D341Med (cell line): ENCODE data around the gene SDHA.
A peak's percentile ranks its signal among the peaks of the same experiment; 100 is the strongest.
"Not testable (repeated sequence)": the region's sequence is repeated elsewhere in the genome, so short reads cannot be mapped to it uniquely, and the experiment has no call there.

Experiments used
- DNase-seq: peaks from one replicate; pipeline ENCODE4 v3.0.0; 2012; ENCODE audit warnings: low spot score

The SDHA gene

DNA sequence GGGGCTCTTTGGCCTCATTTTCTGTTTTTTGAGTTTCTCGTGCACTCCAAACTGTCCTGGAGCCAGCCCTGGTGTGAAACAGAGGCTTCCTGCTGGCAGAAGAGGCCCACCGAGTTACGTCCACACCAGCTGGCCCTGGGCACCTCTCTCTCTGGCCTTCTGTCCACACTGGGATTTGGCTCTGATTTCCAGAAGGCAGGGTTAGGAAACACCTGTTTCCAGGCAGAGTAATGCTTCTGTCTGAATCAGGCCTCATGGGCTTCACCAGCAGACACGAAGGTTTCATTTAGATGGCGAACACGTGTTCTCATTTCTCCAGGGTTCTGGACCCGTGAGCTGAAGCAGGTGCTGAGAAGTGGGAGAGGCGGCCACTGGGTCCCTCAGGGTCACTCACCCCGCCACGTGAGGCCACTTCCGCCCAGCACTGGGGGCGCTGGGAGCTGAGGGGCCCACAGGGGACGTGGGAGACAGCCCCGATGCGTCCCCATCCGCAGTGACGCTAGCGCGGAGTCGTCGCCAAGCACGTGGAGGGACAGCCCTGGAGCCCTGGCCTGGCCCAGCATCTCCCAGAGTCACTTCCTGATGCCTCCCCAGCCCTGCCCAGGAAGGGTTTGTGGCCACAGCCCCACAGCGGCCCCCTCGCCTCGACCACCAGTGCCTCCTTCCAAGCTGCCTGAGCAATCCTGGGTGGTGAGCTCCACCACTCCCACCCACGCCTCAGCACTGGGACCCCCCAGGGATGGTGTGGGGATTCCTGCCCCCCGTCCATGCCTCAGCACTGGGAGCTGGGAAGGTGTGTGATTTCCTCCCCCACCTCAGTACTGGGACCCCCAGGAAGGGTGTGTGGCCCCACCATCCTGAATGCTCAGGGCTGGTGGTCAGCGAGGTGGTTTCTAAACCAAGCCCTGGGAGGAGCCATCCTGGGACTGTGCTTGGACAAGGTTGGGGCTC is 31.8 kb upstream of the SDHA start:
- no peak for DNase-seq

DNA sequence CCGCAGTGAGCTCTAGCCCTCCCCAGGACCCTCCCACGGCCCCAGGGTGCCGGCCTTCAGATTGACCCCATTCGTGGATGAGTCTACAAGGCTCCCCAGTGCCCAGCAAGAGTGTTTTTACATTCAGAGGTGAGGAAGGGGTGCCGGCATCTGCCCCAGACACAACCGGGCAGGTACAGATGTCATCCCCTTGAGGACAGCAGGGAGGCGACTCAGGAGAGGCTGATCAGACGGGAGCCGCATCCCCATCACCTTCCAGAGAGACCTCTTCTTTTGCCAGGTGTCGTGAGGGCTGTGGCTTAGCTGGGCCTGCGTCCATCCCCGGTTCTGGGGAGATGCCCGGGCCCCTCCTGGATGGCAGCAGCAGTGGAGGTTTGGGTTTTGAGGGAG is 31.1 kb upstream of the SDHA start:
- DNase-seq = no peak

DNA sequence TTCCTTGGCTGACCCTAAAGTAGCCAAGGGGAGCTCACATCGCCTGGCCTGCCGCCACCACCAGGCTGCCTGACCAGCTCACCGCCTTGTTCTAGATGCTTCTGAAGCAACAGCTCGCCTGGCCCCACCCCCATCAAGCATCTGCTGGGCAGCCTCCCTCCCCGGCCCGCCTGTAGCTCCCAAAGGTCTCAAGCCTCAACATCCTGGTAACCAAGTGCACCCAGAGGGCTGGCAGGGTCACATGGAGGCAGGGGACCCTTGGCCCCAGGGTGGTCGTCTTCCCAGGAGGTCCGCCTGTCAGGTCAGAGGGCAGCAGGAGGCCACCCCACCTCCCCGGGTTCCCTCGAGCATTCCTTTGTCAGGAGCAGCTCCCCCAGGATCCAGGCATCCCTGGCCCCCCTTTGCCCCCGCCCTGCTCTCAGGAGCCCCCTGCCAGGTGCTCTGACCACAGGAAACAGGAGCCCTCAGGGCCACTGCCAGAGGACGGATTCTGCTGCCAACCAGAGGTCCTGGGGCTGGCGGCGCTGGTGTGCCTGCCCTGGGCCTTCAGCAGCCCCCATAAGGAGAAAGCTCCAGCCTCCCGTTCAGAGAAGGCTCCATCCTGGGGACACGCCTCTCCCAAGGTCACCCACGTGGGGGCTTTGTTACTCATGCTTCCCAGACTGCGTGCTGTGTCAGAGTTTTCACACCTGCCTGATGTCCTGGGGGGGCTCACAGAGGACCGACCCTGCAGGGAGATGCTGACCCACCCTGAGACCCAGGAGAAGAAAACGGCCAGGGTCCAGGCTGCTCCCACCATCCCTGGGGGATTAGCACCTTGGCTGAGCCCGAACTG is 30.3 kb upstream of the SDHA start:
- no peak for DNase-seq

DNA sequence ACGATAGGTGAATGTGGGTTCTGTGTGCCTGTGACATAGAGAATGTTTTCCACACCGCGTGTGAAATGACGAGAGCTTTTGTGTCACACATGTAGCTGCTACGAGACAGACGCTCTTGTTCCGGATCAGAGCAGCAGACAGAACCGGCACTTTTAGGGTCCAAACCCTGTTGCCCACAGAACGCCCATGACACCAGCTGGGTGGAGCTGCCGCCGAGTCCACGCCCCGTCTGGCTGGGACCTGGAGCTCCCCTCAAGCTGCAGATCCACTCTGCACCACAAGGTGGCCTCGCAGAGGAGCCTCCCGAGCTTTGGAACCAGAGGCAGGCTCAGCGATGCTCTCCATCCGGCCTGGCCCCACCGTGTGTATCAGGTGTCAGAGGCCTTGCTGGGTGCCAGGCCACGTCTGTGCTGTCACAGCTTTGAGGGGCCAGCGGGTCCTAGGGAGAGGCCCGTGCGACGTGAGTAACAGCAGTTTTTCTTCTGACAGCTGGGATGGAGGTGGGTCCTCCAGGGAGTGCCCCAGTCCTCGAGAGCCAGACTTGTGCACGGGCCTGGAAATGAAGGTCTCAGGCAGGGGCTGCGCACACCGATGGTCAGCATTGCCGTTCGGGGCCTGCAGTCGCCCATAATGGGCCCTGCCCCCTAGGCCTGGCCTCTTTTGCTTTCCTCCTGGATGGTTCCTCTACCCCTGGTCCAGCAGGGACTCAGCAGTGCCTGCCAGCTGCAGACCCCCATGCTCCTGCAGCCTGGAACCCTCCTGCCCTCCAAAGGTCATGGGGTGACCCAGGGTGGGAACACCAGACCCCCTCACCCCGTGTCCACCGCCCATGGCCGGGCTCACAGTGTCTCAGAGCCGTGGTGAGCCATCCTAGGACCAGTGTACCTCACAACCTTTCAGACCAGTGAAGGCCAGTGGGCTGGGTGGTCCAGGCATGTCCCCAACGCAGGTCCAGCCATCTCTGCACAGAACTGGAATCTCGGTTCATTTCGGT is 29.3 kb upstream of the SDHA start:
- DNase-seq = peak; percentile 93

DNA sequence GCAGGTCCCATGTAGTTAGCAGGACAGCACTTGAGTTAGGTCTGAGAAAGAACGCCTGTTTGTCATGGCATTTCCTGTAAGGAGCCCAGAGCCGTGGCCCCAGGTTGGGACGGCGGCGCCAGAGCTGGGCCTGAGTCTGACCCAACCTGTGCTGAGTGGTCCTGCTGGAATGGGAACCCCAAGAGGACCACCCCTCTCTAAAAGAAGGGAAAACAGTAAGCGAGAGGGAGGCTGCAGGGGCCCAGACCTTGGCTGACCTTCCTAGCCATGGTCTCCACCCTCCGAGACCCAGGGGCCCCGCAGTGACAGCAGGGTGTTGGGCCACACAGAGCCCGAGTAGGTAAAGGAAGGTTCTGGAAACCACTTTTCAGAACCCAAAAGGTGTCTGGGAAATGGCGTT is 28.6 kb upstream of the SDHA start:
- no peak for DNase-seq

DNA sequence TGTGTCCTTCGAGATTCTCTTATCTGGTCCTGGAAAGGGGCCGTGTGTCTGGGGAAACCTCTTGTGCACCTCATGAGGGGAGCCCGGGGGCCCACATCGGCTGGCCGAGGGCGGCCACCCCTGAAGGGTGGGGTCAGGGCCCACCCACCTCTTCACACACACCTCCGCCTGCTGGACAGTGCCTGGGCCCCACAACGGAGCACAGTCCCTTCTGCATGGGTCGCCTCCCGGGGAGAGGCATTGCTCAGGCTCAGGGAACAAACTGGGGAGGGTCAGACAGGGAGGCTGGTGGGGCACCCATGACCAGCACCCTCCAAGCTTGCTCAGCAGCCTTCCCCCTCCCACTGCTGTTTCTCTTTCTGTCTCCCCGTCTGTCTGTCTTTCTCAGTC is 28.1 kb upstream of the SDHA start:
- no peak for DNase-seq

DNA sequence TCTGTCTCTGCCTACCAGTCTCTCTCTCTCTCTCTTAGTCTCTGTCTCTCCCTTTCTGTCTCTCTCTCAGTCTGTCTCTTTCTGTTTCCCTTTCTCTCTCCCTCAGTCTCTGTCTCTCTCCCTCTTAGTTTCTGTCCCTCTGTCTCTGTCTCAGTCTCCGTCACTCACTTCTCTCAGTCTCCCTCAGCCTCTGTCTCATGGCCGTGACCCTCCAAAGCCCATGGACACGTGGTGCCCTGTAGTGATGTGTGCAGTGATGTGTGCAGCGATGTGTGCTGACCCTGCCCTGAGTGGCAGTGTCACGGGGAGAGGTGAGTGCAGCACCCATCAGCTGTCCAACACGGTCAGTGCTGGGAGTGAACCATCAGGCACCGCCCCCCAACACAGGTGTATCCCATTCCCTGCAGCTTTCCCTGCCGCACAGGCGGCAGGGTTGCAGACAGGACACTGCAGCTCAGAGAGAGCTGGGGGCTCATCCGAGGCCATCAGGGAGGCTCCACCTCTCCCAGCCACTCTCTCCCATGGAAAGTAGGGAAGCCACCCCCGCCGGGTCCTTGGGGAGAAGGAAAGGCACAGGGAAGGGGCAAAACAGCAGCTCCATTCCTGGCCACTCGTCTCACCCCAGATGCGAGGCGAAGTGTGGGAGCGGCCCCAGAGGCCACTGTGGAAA is 27.6 kb upstream of the SDHA start:
- DNase-seq = no peak

DNA sequence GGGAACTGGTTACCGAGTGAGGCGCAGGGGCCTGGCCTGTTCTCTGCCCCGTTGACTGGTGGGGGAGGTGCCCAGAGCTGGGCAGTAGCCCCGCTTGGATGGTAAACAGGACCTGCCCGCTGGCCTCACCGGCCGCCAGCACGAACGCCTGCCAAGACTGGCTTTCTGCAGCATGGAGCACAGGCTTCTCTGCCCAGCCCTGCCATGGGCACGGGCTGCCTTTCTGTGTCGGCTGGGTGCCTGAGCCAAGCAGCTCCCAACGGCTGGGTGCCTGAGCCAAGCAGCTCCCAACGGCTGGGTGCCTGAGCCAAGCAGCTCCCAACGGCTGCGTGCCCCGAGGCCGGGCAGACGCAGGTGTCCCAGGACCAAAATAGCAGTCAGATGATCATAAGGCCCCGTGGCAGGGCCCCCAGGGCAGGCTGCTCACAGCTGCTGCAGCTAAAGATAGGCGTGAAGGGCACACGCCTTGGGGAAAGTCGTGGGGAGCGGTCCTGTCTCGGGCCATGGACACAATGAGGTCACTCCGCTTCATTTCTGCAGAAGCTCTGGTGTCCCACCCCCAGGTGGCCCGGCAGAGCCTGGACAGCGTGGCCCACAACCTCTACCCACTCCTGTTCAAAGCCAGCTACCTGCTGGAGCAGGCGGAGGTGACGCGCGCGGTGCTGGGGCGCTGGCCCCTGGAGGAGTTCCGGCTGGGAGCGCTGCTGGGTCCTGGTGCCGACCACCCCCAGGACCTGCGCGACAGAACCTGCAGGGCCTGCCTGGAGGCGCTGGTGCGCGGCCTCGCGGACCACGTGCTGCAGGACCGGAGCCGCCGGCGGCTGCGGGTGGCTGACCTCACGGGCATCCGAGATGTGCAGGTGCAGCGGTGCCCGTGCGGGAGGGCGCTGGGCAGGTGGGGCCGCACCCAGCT is 26.8 kb upstream of the SDHA start, which contains the start of gene LRRC14B:
Gene LRRC14B (plus strand): TSS at position 460 of the 913 bp plus-strand sequence. CDS start 44 bp downstream, at position 504.
- DNase-seq = no peak

DNA sequence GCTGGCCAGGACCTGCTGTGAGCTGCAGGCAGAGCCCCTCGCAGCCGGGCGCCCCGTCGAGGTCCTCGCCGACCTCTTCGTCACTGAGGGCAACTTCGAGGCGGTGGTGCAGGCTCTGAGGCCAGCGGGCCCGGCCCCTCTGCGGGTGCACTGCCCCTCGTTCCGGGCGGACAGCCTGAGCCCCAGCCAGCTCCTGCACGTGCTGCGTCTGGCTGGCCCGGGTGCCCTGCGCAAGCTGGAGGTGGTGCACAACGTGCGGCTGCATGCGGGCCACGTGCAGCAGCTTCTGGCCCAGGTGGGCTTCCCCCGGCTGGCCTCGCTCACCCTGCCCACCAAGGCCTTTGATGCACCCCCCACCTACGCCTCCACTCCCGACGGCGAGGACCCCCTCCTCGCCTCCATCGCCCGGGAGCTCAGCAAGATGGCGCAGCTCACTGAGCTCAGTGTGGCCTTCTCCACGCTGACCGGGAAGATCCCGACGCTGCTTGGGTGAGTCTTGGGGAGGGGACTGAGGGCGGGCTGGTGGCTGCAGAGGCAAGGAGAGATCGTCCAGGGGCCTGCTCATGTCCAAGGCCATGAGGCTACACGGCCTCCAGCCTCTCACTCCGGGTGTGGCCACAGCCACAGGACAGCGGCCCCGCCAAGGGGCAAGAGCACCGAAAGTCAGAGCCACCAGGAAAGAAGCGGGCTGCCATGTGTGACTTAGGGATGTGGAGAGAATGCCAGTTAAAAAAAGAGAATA is 26.0 kb upstream of the SDHA start:
- no peak for DNase-seq

DNA sequence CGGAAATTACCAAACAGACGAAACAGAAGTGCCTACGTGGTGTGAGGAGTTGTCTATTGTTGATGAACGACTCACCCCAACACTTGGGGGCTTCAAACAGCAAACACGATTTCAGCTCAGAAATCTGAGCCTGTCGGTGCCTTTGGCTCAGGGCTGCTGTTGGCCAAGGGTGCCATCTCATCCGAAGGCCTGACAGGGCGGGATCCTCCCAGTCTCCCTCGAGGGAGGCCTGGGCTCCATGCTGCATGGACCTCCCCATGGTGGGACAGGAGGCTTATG is 25.5 kb upstream of the SDHA start:
- DNase-seq = no peak

DNA sequence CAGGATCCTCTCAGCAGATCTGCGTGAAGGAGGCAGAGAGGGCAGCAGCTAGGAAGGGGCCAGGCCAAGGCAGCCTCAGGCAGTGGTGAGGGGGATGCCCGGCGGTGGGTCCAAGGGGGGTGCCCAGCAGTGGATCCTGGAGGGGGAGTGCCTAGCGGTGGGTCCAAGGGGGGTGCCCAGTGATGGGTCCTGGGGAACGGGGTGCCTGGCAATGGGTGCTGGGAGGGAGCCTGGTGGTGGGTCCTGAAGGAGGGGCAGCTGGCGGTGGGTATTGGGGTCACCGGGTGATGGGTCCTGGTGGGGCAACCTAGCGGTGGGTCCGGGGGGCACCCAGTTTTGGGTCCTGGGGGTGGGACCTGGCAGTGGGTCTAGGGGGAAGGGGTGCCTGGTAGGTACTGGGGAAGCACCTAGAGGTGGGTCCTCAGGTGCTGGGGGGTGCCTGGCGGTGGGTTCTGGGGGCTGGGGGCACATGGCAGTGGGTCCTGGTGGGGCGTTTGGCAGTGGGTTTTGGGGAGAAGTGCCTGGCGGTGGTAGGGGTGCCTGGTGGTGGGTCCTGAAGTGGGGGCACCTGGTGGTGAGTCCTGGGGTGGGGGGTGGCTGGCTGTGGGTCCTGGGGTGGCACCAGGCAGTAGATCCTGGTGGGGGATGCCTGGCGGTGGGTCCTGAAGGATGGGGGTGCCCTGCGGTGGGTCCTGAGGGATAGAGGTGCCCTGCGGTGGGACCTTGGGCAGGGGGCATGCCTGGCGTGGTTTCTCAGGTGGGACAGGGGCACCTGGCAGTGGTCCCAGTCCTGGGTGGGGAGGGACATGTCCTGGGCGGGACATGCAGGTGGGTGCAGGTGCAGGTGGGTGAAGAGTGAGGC is 24.9 kb upstream of the SDHA start:
- DNase-seq = no peak

DNA sequence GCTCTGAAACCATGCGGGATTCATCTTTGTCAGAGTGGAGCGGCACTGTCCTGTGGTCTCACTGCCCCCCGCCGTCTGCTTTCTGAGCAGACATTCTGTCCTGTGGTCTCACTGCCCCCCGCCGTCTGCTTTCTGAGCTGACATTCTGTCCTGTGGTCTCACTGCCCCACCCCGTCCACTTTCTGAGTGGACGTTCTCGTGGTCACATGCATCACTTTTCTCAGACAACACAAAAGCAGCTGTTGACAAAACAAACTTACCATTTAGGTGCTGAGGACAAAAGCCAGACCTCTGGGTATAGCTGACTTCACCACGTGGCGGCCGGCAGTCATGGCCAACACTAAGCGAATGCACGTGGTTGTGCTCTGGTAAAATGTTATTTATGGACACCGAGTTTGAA is 24.0 kb upstream of the SDHA start:
- DNase-seq = no peak

DNA sequence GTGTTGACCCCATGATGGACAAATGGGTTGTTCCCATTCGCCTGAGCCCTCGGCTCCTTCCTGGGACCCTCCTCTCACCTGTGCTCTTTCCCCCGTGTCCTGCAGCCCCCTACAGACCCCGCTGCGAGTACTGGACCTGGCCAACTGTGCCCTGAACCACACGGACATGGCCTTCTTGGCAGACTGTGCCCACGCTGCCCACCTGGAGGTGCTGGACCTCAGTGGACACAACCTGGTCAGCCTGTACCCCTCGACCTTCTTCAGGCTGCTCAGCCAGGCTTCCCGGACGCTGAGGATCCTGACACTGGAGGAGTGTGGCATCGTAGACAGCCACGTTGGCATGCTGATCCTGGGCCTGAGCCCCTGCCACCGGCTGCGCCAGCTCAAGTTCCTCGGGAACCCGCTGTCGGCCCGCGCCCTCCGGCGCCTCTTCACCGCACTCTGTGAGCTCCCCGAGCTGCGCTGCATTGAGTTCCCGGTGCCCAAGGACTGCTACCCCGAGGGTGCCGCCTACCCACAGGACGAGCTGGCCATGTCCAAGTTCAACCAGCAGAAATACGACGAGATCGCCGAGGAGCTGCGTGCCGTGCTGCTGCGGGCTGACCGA is 23.4 kb upstream of the SDHA start:
- no peak for DNase-seq

DNA sequence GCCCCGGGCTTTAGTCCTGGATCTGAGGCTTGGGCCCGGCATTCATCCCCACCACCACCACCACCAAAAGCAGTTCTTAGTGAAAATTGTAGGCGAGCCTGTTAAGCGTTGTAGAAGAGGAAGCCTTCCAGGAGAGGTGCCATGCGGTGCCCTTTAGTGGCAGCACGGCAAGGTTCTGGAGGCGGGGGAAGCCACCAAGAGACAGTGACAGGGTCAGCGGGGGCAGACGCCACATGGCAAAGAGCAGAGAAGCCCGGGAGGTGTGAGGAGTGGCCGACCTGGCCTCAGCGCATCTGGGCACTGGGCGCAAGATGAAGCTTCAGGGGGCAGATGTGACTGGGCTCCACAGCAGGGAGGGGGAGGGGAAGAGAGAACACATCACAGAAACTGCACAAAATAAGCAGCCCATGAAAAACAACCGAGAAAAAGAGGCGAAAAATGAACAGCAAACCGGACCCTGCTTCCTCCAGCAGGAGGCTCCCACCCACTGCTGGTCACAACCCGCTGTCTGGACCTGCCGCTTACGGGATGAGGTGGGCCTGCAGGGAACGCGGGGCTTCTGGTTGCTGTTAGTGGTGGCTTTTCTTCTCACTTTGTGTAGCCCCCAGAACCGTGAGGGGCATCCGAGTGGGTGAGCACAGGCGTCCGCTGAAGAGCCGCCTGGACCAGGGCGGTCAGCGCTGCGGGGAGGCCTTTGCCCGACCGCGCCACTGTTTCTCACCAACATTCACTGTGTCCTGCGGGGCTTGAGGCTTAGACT is 22.5 kb upstream of the SDHA start:
- DNase-seq = no peak

DNA sequence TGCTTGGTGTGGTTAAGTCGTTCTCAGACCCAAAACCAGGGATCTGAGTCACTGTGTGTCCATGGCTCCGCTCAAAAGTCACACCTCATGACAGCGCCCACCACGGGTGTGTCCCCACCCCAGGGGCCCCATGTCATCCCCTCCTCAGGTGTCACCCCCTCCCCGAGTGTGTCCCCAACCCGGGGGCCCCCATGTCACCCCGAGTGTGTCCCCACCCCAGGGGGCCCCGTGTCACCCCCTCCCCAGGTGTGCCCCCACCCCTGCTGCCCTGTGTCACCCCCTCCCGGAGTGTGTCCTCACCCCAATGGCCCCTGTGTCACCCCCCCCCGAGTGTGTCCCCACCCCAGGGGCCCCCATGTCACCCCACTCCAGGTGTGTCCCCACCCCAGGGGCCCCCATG is 21.8 kb upstream of the SDHA start:
- no peak for DNase-seq

DNA sequence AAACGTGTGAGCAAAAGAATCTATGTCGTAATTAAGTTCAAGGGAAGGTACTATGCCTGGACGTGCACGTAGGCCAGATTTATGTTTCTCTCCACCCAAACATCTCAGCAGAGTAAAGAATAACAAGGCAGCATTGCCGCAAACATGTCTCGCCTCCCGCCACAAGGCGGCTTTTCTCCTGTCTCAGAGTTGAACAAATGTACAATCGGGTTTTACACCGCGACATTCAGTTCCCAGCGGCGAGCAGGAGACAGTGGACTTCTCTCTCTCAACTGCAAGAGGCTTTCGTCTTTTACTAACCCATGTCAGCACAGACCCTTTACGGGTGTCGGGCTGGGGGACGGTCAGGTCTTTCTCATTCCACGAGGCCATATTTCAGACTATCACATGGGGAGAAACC is 21.1 kb upstream of the SDHA start:
- not testable (repeated sequence) for DNase-seq

DNA sequence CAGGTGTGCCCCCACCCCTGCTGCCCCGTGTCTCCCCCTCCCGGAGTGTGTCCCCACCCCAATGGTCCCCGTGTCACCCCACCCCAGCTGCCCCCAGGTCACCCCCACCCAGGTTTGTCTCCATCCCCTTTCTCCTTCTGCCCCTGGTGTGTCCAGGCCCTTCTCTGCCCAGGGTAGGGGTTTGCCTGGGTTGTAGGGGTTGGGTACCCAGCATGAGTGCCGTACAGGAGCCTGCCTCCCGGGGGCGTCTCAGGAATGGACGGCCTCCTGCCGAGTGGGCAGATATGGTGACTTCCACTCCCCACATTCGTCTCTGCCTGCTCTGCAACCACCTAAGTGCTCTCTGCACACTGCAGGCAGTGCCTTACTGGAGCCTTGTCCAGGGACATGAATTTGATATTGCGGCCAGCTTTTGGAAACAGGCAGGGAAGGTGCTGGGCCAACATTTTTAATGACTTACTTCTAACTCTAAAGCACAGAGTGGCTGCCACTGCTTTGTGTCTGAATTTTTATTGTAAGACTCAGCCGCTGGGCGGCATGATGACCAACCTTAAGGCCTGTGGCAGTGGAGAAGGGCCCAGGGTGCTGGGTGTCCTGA is 20.1 kb upstream of the SDHA start:
- DNase-seq = no peak
